HG03565 (cell line): ENCODE measurements around the gene SYTL2.

Experiments
- ATAC-seq: cut with Tn5 transposase; IDR thresholded peaks from one replicate; pipeline ENCODE4 v1.9.1; 2021; ENCODE audit warnings: mild to moderate bottlenecking, moderate library complexity; ENCODE audit not compliant: unreplicated experiment

SYTL2 gene

DNA sequence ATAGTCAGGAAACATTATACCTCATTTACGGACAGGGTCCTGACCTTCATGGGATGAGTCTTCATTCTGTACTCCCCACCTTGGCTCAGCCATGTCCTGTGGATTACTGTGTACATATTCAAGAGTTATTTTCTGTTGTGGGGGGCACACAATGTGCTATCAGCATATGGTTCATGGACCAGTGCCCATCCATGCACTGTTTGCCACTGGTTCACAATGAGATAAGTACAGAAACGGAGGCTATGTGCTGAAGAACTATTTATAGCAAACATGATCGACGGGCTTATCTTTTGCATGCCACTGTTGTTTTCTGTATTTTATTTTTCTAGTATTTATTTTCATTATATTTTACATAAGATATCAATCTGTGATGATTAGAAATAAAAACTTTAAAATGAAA lies 68.6 kb downstream of the SYTL2 start:
- ATAC-seq, result no peak

DNA sequence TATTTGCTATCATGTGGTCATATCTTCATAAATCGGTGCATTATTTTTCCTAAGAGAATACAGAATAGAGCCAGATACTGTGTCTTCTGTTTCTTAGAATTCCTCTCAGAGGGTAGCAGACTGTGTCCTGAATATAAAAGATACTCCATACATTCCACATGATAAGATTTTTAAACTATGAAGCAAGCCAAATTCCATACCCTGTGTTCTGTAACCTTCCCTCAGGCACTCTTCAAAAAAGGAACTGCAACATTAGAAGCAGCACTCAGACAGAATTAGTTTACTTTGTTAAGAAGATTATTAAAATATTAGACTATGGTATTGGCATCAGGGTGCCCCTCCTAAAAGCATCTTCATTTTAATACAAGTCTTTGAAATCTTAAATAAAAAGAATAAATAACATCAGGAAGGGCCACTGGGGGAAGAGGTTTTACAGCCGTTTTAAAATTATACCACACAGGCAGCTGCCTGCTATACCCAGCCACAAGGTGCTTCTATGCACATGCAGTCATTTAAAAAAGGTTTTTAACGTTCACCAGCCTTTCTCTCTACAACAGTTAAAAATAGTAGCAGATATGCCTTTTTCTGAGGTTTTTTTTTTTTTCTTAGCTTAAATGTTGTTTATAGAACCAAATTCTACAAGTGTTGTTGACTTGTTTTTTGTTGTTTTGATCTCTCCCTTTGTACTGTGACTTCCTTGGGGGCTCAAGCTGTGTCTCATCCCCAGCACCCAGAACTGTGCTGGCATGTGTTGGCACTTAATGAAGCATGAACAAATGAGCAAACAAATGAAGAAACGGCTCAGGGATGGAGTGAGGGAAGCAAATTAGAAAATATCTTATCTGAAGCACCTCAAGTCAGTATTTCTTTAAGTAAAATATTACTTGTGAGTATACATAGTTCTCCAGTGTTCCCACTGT lies 70.2 kb downstream of the SYTL2 start:
- no peak for ATAC-seq

DNA sequence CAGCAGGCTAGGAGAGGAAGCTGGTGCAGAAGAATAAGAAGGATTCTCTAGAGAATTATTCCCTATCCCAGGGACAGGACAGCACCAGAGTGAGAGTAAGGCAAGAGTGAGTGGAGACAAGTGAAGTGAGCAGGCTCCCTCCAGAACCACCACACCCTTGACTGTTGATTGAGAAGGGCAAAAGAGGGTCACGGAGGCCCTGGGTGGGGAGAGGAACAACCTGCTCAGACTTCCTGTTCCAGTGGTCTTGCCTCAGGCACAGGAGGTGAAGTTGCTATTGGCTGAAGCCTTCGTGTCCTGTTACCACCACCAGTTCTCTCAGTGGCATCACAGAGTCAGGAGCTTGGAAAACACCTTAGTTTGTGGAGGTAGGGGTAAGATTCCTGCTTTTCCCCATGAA lies 73.2 kb downstream of the SYTL2 start:
- no peak for ATAC-seq

DNA sequence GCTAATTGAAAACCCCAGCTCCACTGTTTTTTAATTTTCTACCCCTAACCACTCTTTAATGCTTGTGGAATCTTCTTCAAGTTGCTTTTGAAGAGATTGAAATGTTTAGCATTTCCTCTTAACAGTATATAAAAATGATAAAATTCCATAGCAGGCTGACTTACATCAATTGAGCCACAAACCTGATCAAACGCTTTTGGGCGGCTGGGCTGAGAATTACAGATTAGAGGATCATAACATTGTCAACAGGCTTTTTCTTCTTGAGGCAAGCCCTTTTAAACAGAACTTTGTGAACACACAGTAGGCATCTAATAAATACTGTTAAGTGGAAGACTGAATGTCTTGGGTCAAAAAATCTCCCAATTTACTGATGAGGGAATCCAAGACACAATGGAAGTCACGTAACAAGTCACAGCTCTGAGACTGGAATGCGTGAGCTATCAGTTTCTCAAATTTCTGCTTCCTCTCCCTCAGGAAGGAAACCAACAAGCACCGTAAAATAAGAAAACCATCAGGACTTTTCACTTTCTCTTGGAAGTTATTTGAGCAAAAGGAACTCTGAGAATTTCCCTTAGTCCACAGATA lies 75.0 kb downstream of the SYTL2 start:
- ATAC-seq, result no peak

DNA sequence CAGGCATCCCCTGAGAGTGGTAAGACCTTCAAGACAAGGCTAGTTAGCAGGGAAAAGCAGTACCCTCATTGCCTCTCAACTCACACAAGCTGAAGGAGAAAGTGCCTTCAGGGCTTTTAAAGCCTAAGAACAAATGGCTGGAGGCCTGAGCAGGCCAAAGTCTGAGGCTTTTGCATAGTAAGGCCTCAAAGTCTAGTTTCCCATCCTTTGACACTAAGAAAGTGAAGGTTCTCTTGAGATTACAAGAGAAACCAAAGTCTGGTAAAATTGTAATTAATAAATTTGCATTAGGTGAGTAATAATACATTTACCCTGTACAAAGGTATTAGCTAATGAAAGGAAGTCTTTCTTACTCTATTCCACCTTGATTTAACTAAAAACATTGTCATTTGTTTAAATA lies 78.0 kb downstream of the SYTL2 start:
- no peak for ATAC-seq

DNA sequence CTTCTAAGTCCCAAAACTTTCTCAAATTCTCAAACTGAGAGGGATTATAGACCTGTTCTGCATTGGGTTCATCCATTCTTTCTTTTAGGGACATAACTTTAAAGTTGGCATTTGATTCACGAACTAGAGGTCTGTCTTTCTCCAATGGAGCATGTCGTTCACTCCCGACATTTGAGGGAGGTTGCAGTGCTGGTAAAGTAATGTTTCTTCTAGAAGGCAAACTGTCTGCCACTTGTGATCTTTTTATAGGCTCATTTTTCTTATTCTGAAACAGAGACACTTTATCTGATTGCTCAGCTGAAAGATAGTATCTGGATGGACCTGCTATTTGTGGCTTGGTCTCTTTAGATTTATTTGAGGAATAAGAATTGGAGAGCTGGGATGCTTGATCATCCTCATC lies 84.6 kb downstream of the SYTL2 start:
- ATAC-seq, result no peak

DNA sequence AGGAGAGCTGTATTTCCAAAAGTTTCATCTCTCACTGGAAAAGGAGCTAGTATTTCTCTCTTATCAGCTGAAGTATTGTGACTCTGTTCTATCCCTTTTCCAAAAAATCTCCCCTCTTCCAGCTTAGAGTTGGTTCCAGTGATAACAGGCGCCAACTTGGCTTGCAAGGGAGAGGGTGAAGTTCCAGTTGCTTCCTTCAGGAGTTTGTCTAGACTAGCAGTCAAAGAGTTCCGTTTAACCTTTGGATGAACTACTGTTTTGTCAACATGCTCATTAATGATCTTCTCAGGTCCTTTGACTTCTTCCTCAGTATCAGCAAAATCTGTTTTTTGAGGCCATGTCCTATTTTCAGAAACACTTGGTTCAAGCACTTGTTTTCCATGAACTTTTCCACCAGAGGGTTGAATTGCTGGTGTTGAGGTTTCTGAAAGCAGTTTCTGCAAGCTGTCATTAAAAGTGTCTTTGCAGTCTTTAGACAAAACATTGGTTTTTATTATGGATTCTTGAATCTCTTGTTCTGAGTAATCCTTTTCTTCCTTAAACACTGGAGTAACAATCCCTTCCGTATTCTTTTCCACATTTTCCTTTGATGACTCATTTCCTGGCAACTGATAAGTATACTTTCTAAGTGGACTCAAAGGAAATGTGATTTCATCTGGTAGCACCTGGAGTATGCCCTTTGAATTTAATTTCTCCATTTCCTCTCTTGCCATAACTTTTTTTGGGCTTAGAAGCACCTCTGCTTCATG lies 85.3 kb downstream of the SYTL2 start:
- ATAC-seq, result no peak

DNA sequence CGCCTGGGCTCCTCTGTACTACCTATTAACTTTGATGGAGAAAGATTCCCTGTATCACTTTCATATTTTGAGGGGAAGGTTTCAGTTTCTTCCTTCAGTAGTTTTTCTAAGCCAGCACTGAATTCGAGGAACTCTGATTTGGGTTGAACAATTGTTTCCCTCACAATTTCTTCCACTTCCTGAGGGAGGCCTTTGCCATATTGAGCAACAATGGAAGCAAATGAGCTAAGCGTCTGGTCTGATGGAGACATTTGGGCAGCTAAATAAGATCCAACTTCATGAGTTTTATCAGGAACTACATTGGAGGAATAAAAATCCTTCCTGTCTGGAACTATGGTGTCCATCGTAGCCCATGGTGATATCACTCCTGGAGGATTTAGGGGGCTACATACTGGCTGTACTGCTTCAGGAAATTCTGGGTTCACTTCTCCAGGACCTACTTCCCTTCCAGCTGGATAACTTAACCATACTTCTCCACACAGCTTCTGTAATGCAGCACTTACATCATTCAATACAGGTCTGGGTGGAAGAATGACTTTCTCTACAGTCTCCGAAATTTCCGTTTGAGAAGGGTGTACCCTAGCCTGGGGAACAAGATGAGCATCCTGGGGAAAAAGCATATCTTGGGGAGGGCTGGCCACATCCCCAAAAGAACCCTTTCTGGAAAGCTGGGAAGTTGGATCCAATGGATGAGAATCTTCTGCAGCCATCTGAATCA lies 86.0 kb downstream of the SYTL2 start:
- no peak for ATAC-seq

DNA sequence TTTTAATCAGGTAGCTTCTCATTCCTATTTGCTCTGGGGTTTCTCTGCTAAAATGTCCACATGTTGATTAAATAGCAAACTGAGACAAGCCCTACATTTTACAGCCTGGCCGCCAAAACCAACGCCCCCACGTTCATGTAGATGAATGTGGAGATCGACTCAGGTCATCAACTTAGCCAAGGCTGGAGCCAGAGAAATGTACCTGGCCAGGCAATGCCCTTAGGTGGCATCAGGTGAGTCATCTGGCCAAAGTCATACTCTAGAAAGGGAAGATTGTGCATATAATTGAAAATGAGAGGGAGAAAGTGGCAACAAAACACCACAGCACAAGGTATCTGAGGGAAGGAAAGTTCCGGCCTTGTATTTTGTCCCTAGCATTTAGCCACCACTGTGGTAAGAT lies 87.9 kb downstream of the SYTL2 start:
- ATAC-seq, result no peak

DNA sequence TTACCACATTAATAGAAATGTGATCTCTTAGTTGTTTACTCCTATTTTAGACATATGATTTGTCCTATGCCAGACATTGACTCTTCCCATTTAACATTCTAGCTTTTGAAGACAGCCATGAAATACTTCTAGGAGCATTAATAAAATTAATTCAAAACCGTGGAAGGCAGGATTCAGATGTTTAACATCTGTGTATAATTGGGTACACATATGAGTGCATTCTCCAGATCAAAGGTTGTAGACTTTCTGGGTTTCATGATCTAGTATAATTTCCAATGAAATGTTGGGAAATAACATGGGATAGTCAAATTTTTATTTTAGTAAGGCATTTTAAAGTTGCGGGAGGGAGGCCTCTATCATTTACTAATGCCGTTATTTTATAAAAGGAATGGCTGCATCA lies 89.8 kb downstream of the SYTL2 start:
- ATAC-seq, result no peak

DNA sequence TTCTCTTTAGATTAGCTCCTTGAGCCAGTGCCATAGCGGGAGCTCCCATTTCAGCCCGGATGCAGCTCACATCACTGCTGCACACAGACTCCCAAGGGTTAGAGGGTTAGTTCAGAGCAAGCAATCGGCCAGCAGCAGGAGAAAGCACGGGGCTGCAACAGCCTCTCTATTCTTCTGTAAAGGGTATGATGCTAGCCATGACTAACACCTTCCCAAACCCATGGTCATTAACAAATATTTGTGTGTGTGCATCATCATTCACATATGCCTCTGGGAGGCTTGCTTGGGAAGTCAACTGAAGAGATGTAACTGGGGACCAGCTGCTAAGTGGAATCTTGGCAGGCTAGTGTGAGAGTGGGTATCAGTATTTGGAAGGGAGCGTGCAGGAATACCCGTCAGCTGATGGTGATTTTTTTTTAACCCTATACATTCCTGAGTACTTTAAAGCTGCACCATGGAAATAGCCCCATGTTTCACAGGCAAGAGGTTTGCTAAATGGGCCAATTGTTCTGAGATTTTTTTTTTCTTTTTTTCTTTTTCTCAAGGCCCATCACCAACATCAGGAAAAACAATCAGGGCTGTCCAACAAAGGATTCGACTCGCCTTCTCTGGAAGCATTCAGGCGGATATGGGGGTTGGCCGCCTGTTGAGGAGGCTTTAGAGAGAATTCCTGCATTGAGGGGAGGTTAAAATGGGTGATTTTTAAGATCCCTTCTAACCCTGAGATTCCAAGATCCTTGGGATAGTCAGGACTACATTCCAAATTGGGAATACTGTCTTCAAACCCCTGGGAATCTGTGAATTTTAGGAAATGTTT lies 91.7 kb downstream of the SYTL2 start:
- no peak for ATAC-seq

DNA sequence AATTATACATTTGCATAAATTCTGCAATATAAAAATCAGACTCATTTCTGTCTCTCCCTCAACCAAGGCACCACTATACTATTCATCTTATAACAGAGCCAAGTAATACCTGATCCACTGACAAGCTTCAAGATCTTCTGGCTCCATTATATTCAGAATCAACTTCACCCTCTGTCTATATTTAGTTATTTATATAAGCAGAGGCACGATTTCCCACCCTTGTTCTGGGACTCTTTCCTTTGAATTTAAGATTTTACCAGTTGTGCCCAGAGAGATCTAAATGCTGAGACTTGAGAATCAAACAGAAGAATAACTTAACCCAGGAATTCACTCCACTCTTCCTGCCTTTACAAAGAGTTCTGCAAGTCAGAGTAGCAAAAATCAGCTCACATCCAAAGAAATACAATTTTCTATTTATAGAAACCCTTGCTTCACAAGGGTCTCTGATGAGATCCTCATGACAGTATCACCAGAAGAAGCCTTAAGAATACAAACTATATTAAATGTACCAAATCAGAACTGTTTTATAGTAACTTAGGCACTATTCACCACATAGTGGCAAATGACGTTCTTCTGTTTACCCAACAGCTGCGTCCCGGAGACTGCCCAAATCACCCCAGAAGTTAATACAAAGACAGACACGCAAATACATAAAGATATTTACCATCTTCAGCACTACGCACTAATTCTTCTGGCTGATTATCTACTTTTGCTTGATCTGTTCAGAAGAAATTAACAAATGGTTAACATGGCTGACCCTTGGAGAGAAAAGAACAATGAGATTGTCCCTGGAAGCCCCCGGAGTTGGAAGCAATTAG lies 92.6 kb downstream of the SYTL2 start:
- no peak for ATAC-seq

DNA sequence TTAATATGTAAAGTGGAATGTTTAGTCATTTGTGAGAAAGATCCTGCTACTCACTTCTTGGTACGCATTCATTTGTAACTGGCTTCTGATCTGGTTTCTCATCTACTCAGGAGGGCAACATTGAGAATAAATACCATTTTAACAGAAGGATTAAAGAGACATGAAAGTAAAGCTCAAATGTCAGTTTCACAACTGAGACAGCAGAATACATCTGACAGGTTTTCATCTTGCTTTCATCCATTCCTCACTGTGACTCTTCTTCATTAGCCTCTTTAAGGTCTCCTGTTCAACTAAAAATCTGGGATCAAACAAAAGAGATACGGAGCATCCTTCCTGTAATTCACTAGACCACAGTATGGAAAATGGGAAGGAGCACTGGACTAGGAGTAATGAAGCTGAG lies 93.5 kb downstream of the SYTL2 start:
- no peak for ATAC-seq

DNA sequence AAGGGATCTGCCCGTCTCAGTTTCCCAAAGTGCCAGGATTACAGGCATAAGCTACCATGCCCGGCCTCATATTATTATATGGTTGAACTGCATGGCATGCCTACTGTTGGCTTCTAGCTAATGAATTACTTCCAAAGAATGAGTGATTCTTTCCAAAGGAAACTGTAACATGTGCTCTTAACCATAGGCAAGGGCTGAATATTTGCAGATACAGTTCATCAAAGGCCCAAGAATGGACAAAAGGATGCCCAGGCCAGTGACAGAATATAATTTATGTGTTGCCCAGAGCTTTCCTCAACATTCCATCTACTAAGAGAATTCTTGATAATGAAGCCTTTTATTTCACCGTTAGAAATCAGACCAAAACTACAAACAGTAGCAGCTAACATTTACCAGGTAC lies 98.0 kb downstream of the SYTL2 start:
- ATAC-seq, result no peak

DNA sequence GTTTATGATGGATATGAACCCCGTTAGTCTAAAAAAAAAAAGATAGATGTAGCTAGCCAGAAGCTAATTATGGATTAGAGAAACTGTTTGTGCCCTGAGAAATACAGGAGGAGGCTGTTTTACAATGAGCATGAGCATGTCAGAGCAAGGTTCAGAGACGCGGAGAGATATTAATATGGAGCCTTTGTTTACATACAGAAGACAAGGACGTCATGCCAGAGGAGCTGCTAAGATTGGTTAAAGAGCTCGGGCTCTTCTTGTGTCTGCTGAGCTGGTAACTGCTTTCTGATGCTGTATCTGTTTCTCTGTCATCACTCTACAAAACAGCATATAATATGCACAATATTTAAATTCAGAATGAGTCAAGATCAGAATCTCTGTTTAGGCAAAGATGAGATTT lies 100.0 kb downstream of the SYTL2 start:
- no peak for ATAC-seq

DNA sequence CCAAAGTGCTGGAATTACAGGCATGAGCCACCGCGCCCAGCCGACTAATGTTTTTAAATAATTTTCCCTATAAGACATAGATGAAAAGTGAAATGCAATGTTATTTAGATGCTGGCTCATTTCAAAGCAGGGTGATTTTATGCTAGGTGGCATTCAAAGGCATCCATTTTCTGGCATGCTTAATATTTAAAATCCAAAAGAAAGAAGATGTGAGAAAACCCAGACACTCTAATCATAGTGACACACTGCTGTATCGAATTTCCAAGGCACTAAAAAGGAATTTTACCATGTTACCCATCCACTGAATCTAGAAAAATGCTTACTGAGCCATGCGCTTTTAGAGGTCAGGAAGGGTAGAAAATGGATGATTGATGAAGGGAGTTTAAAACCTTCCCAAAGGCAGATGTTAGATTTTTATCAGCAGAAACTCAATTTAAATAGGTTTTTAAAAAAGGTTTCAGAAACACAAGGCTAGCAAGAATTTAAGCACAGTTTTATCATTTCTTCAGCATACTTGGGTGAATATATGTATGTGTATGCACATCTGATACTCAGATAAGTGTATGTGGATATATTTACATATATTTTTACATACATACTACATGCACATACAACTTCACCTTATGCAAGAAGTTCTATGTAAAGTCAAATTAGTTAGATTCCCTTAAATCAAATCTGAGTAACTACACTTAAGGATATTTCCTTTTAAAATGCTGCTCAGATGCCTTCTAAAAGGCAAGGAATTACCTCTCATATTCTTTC lies 100.8 kb downstream of the SYTL2 start:
- ATAC-seq, result no peak

DNA sequence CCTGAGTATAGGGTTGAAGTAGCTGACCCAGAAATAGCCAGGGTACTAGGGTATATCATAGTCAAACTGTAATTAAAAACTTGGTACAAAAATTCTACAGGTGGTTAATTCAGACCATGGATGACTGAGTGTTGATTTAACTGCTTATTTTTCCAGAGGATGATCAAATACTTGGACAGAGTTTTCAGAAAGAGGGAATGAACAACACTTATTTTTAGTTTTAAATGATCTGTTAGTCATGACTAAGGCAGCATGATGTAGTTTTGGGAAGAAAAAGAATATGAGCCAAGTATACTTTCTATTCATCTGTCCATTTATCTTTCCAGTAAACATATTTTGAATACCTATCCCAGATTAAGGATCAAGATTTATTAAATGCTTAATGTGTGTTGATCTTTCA lies 105.1 kb downstream of the SYTL2 start:
- ATAC-seq, result no peak

DNA sequence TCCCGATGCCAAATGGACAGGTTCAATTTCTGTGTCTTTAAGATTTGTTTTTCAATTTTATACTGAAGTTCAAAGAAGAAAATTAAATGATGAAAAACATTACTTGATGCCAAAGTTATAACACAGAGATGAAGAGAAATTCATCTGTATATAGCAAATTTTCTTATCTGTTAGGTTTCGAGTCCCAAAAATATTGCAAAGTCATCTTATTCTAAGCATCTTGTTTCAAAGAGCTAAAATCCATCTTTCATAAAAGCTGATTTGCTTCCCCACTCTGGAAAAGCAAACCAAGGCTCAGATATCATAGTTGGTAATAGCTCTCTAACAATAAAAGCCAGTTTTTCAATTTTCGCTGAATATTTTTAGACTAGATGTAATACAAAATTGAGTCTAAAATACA lies 106.0 kb downstream of the SYTL2 start:
- no peak for ATAC-seq
